ENCODE results near the gene OGDH. TPM values are rescaled to one million over a fixed set of nuclear protein-coding genes. Genes with fewer than 3 reads are reported as not detected.

The OGDH gene
- total and polyA plus RNA-seq, 2 experiments from 2014 or later, result 31.4 to 75.3 TPM

DNA sequence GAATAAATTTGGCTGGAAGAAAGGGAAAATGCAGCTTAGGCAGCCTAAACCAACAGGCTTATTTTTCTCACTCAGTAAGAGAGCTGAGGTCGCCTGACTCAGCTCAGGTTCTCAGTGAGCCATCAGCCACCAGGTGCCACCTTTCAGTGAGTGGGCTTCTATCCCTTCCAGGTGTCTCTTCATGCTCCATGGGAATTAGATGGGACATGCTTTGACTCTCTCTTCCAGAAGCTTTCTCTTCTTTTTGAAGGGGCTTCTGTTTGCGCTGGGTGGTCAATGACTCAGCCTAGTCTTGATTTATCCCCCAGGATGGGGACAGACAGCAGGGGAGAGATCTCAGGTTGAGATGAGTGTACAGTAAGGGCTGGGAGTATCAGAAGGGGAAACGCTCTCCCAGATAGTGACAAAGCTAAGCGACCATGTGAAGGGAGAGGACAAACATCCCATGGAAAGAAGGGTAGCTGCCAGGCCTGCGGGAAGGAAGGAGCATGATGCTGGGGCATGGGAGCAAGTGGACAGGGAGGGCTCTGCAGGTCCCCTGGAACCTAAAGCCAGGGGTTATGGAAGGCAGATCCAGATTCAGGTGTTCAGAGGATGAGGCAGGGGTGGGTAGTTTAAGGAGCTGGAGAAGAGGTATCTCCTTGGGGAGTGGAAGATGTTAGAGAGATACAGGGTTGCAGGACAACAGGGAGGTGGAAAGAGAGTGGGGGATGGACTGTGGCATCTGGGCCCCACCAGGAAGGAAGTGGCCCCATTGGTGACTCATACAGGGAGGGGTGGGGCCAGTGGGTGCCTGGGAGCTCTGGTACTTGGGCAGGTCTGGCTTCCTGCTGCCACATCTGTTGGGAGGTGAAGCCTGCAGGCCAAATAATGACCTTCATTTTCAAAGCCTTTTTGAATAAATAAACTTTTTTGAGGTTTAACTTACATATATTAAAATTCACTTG is 32.5 kb downstream of the OGDH start:
- no peaks in the 10 kb centered on the region for H3K9me2 ChIP-seq (ENCODE audit: insufficient read depth)
- no peaks in the 10 kb centered on the region for H4K20me1 ChIP-seq (ENCODE audit: insufficient read depth)
- peak overlapping the region; percentile 85 for H3K9ac ChIP-seq
- peak overlapping the region; percentile 99 for H3K27ac ChIP-seq
- no peaks in the 10 kb centered on the region for H3K9me3 ChIP-seq (ENCODE audit: low read depth)
- no peaks in the 10 kb centered on the region for H3K27me3 ChIP-seq (replicated peaks; ENCODE audit: insufficient read depth)
- H3K4me1 ChIP-seq (ENCODE audit: insufficient read depth), result peaks cover 47% of the 10 kb centered on the region
- H3K4me2 ChIP-seq (ENCODE audit: unreplicated experiment), result peak overlapping the region; percentile 79
- peak overlapping the region; percentile 36 for H3K4me3 ChIP-seq
- peaks cover 46% of the 10 kb centered on the region for H3F3A ChIP-seq (ENCODE audit: insufficient read depth)
- peaks cover 66% of the 10 kb centered on the region for H3K79me2 ChIP-seq (ENCODE audit: insufficient read depth)
- peak; percentile 81 for DNase-seq
- TF ChIP-seq EZH2phosphoT487 (IDR thresholded peaks at IDR 0.05; ENCODE audit: insufficient read depth, low read depth) (no peak), EZH2 (IDR thresholded peaks at IDR 0.05; ENCODE audit: insufficient read depth, poor library complexity, severe bottlenecking) (no peak)
- no peaks in the 10 kb centered on the region for H3K36me3 ChIP-seq (ENCODE audit: low read depth)
- no peak overlapping the region for H2AFZ ChIP-seq
- in situ Hi-C loops (cut with MboI), result no loop called here
- 67 to 73% methylated on average over 5 of the region's 5 CpGs for WGBS, 2 experiments (ENCODE audit: low coverage in 1 of 2, low lambda C conversion rate in 2 of 2, missing lambda C conversion rate in 2 of 2)

GRCh38 chr7:44639671-44640321 is 33.4 kb downstream of the OGDH start:
- Histone ChIP-seq H3K9me2 (ENCODE audit: insufficient read depth) (no peaks in the 10 kb centered on the region), H3K4me1 (ENCODE audit: insufficient read depth) (peaks cover 38% of the 10 kb centered on the region), H2AFZ (no peak overlapping the region), H3K4me2 (ENCODE audit: unreplicated experiment) (peak overlapping the region; percentile 79), H3K27me3 (replicated peaks; ENCODE audit: insufficient read depth) (no peaks in the 10 kb centered on the region), H3K9me3 (ENCODE audit: low read depth) (no peaks in the 10 kb centered on the region), H3K9ac (peak overlapping the region; percentile 85), H3K79me2 (ENCODE audit: insufficient read depth) (peaks cover 68% of the 10 kb centered on the region), H3K36me3 (ENCODE audit: low read depth) (no peaks in the 10 kb centered on the region), H3F3A (ENCODE audit: insufficient read depth) (peaks cover 38% of the 10 kb centered on the region), H3K4me3 (no peak overlapping the region), H4K20me1 (ENCODE audit: insufficient read depth) (no peaks in the 10 kb centered on the region), H3K27ac (peak overlapping the region; percentile 99)
- in situ Hi-C loops (cut with MboI), result no loop called here
- 57 to 65% methylated on average over 8 of the region's 8 CpGs for WGBS, 2 experiments (ENCODE audit: low coverage in 1 of 2, low lambda C conversion rate in 2 of 2, missing lambda C conversion rate in 2 of 2)
- peak; percentile 69 for DNase-seq
- TF ChIP-seq EZH2 (IDR thresholded peaks at IDR 0.05; ENCODE audit: insufficient read depth, poor library complexity, severe bottlenecking) (no peak), EZH2phosphoT487 (IDR thresholded peaks at IDR 0.05; ENCODE audit: insufficient read depth, low read depth) (no peak)

DNA sequence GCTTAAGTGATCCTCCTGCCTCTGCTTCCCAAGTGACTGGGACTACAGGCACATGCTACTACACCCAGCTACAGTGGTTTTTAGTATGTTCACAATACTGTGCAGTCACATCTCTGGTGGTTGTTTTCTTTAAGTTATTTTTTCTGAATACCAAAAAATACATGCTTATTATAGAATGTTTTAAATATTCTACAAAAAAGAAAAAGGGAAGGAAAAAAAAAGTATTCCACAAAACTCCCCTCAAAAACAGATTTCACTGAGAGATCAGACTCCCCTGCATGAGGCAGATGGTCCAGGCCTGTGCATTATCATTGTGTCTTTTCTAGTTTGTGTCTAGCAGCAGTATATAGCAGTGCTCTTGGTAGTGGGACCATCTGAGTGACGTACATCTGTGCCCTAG is 36.8 kb downstream of the OGDH start:
- peaks cover 25% of the 10 kb centered on the region for H3K4me1 ChIP-seq (ENCODE audit: insufficient read depth)
- H3K27ac ChIP-seq, result no peak overlapping the region
- no peaks in the 10 kb centered on the region for H3K27me3 ChIP-seq (replicated peaks; ENCODE audit: insufficient read depth)
- TF ChIP-seq EZH2phosphoT487 (IDR thresholded peaks at IDR 0.05; ENCODE audit: insufficient read depth, low read depth) (no peak), EZH2 (IDR thresholded peaks at IDR 0.05; ENCODE audit: insufficient read depth, poor library complexity, severe bottlenecking) (no peak)
- no peak overlapping the region for H2AFZ ChIP-seq
- H3K4me3 ChIP-seq, result no peak overlapping the region
- peaks cover 23% of the 10 kb centered on the region for H3F3A ChIP-seq (ENCODE audit: insufficient read depth)
- no peaks in the 10 kb centered on the region for H3K9me3 ChIP-seq (ENCODE audit: low read depth)
- H3K4me2 ChIP-seq (ENCODE audit: unreplicated experiment), result no peak overlapping the region
- in situ Hi-C loops (cut with MboI), result no loop called here
- H4K20me1 ChIP-seq (ENCODE audit: insufficient read depth), result no peaks in the 10 kb centered on the region
- peaks cover 42% of the 10 kb centered on the region for H3K79me2 ChIP-seq (ENCODE audit: insufficient read depth)
- DNase-seq, result no peak
- H3K36me3 ChIP-seq (ENCODE audit: low read depth), result peaks cover 10% of the 10 kb centered on the region
- H3K9me2 ChIP-seq (ENCODE audit: insufficient read depth), result no peaks in the 10 kb centered on the region
- no peak overlapping the region for H3K9ac ChIP-seq
- 100% methylated on average over 1 of the region's 1 CpG for WGBS, 2 experiments (ENCODE audit: low coverage in 1 of 2, low lambda C conversion rate in 2 of 2, missing lambda C conversion rate in 2 of 2)

GRCh38 chr7:44645254-44645653 is 38.8 kb downstream of the OGDH start:
- Histone ChIP-seq H4K20me1 (ENCODE audit: insufficient read depth) (no peaks in the 10 kb centered on the region), H3K9me3 (ENCODE audit: low read depth) (no peaks in the 10 kb centered on the region), H2AFZ (no peak overlapping the region), H3K27ac (no peak overlapping the region), H3K9ac (no peak overlapping the region), H3K79me2 (ENCODE audit: insufficient read depth) (peaks cover 38% of the 10 kb centered on the region), H3K4me1 (ENCODE audit: insufficient read depth) (peaks cover 4% of the 10 kb centered on the region), H3K27me3 (replicated peaks; ENCODE audit: insufficient read depth) (no peaks in the 10 kb centered on the region), H3K9me2 (ENCODE audit: insufficient read depth) (no peaks in the 10 kb centered on the region), H3F3A (ENCODE audit: insufficient read depth) (peaks cover 5% of the 10 kb centered on the region), H3K36me3 (ENCODE audit: low read depth) (peaks cover 13% of the 10 kb centered on the region), H3K4me3 (no peak overlapping the region), H3K4me2 (ENCODE audit: unreplicated experiment) (no peak overlapping the region)
- TF ChIP-seq EZH2phosphoT487 (IDR thresholded peaks at IDR 0.05; ENCODE audit: insufficient read depth, low read depth), result no peak
- no peak for TF ChIP-seq EZH2 (IDR thresholded peaks at IDR 0.05; ENCODE audit: insufficient read depth, poor library complexity, severe bottlenecking)
- in situ Hi-C loops (cut with MboI), result no loop called here
- WGBS, 2 experiments (ENCODE audit: low coverage in 1 of 2, low lambda C conversion rate in 2 of 2, missing lambda C conversion rate in 2 of 2), result 92 to 95% methylated on average over 11 of the region's 11 CpGs
- DNase-seq, result no peak
